Astrocyte (in vitro differentiated cells and primary cell): ENCODE measurements around the gene ARF6. TPM values are rescaled to one million over a fixed set of nuclear protein-coding genes. Genes with fewer than 3 reads are reported as not detected.

Source experiments
- DNase-seq: peaks from one replicate; pipeline ENCODE4 v3.0.0-alpha.2; 2010; ENCODE audit warnings: low read depth
- FAIRE-seq: peaks from 2 replicates; lab custom pipeline; 2011; peaks lifted over from hg19 to GRCh38; lab: Jason Lieb, UNC
- H2AFZ ChIP-seq: 2 replicates; pipeline ENCODE4 v1.6.0; 2012; ENCODE audit warnings: low read depth, low read length, inconsistent platforms
- H3K27ac ChIP-seq: 2 replicates; pipeline ENCODE4 v1.5.1; 2011; ENCODE audit warnings: low read depth, low read length, inconsistent platforms
- H3K27me3 ChIP-seq: 2 replicates; pipeline ENCODE4 v1.6.0; 2011; ENCODE audit warnings: low read length, inconsistent platforms; ENCODE audit not compliant: insufficient read depth
- H3K36me3 ChIP-seq: 2 replicates; pipeline ENCODE4 v1.5.1; 2011; ENCODE audit warnings: low read length, inconsistent platforms; ENCODE audit not compliant: insufficient read depth
- H3K4me1 ChIP-seq: 2 replicates; pipeline ENCODE4 v1.5.1; 2011; ENCODE audit warnings: low read length, inconsistent platforms; ENCODE audit not compliant: insufficient read depth
- H3K4me2 ChIP-seq: 2 replicates; pipeline ENCODE4 v1.6.0; 2012; ENCODE audit warnings: low read length, inconsistent platforms
- H3K4me3 ChIP-seq: 2 replicates; pipeline ENCODE4 v1.5.1; 2011; ENCODE audit warnings: low read depth, mild to moderate bottlenecking, low read length, inconsistent platforms; ENCODE audit not compliant: insufficient read depth
- H3K79me2 ChIP-seq: 2 replicates; pipeline ENCODE4 v1.6.0; 2012; ENCODE audit warnings: mild to moderate bottlenecking, low read length, inconsistent platforms; ENCODE audit not compliant: insufficient read depth
- H3K9ac ChIP-seq: 2 replicates; pipeline ENCODE4 v1.6.0; 2012; ENCODE audit warnings: mild to moderate bottlenecking, low read length, inconsistent platforms
- H3K9me3 ChIP-seq: 2 replicates; pipeline ENCODE4 v1.5.1; 2012; ENCODE audit warnings: low read depth, mild to moderate bottlenecking, low read length, inconsistent platforms; ENCODE audit not compliant: insufficient read depth
- H4K20me1 ChIP-seq: 2 replicates; pipeline ENCODE4 v1.6.0; 2012; ENCODE audit warnings: low read length, inconsistent platforms; ENCODE audit not compliant: insufficient read depth
- H3K27ac Mint-ChIP-seq: one replicate; pipeline ENCODE4 v1.8.0; 2021; ENCODE audit warnings: mild to moderate bottlenecking, mixed read lengths; ENCODE audit not compliant: unreplicated experiment
- H3K27me3 Mint-ChIP-seq: one replicate; pipeline ENCODE4 v1.8.0; 2021; ENCODE audit warnings: low read depth, mixed read lengths; ENCODE audit not compliant: unreplicated experiment
- H3K36me3 Mint-ChIP-seq: one replicate; pipeline ENCODE4 v1.8.0; 2021; ENCODE audit warnings: low read depth, mixed read lengths; ENCODE audit not compliant: unreplicated experiment
- H3K4me1 Mint-ChIP-seq: one replicate; pipeline ENCODE4 v1.8.0; 2021; ENCODE audit warnings: low read depth, mixed read lengths; ENCODE audit not compliant: unreplicated experiment
- H3K4me3 Mint-ChIP-seq: one replicate; pipeline ENCODE4 v1.8.0; 2021; ENCODE audit warnings: mild to moderate bottlenecking, moderate library complexity, mixed read lengths; ENCODE audit not compliant: unreplicated experiment
- H3K9me3 Mint-ChIP-seq: one replicate; pipeline ENCODE4 v1.8.0; 2021; ENCODE audit warnings: mild to moderate bottlenecking, mixed read lengths; ENCODE audit not compliant: unreplicated experiment
- CTCF ChIP-seq: IDR thresholded peaks from 2 replicates; pipeline ENCODE4 v1.5.1; 2011; ENCODE audit warnings: low read depth, mild to moderate bottlenecking, inconsistent platforms, low read length, moderate library complexity; ENCODE audit not compliant: insufficient read depth
- EZH2 ChIP-seq: IDR thresholded peaks from 2 replicates; pipeline ENCODE4 v1.6.1; 2012; ENCODE audit warnings: mild to moderate bottlenecking, low read length, inconsistent platforms; ENCODE audit not compliant: insufficient read depth
- total RNA-seq: library from RNA; stranded (reverse); gene quantifications from 2 replicates; pipeline ENCODE4 v1.2.1, GENCODE V29; 2021

The ARF6 gene
- total RNA-seq, 1 donor from 2014 or later, result 53.4 TPM

GRCh38 chr14:49918706-49919105, 25.8 kb downstream of the ARF6 start:
- H3K27me3 Mint-ChIP-seq, result no peaks in the 10 kb centered on the region
- no peaks in the 10 kb centered on the region for H3K9me3 ChIP-seq
- H3K9me3 Mint-ChIP-seq, result no peaks in the 10 kb centered on the region
- no peaks in the 10 kb centered on the region for H3K27me3 ChIP-seq
- H2AFZ ChIP-seq, result no peak overlapping the region
- FAIRE-seq (no peak), DNase-seq (no peak)
- H3K4me1 ChIP-seq, result no peaks in the 10 kb centered on the region
- H3K4me2 ChIP-seq, result no peak overlapping the region
- no peaks in the 10 kb centered on the region for H3K79me2 ChIP-seq
- no peaks in the 10 kb centered on the region for H4K20me1 ChIP-seq
- H3K9ac ChIP-seq, result no peak overlapping the region
- no peaks in the 10 kb centered on the region for H3K36me3 Mint-ChIP-seq
- H3K27ac Mint-ChIP-seq, result no peak overlapping the region
- H3K36me3 ChIP-seq, result no peaks in the 10 kb centered on the region
- H3K4me3 ChIP-seq, result no peak overlapping the region
- TF ChIP-seq CTCF, result no peak
- TF ChIP-seq EZH2, result no peak
- H3K27ac ChIP-seq, result no peak overlapping the region
- H3K4me1 Mint-ChIP-seq, result no peaks in the 10 kb centered on the region
- no peak overlapping the region for H3K4me3 Mint-ChIP-seq

DNA sequence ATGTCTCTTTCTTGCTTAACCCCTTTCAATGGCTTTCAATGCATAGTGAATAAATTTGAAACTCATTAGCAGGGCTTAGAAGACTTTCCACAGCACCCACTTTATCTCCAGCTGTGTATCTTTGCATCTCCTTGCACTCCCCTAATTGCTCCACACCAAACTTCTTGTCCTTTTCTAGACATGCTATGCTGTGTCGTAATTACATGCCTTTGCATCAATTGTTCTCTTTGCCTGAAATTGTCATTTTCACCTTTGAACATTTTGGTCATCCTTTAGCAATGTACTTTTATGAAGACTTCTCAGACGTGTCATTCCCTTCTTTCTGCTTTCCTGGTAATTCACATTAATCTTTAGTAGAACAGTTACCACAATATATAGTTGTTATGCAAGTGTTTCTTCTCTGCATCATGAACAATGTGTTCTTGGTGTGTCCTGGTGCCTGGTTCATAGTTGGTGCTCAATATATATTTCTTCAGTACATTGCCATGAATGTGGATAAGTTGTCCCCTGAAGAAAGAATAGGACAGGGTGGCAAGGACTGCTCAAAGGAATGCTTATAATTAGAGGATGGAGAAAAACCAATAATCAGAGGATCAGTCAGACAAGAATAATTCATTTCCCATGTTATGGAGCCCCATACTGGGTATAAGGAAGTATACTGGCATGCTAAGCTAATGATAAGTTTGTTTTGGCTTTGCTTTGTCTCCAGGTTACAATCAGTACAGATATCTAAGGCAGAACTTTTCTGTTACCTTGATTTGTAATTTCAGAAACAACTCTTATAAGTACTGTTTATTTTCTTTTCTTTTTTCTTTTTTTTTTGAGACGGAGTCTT, 27.2 kb downstream of the ARF6 start:
- no peaks in the 10 kb centered on the region for H3K79me2 ChIP-seq
- no peaks in the 10 kb centered on the region for H3K9me3 Mint-ChIP-seq
- H3K36me3 Mint-ChIP-seq, result no peaks in the 10 kb centered on the region
- no peak overlapping the region for H3K4me3 ChIP-seq
- no peaks in the 10 kb centered on the region for H3K27me3 Mint-ChIP-seq
- no peak for FAIRE-seq
- H4K20me1 ChIP-seq, result no peaks in the 10 kb centered on the region
- no peaks in the 10 kb centered on the region for H3K9me3 ChIP-seq
- DNase-seq, result no peak
- H3K36me3 ChIP-seq, result no peaks in the 10 kb centered on the region
- no peaks in the 10 kb centered on the region for H3K4me1 ChIP-seq
- no peak overlapping the region for H2AFZ ChIP-seq
- H3K4me2 ChIP-seq, result no peak overlapping the region
- no peak for TF ChIP-seq EZH2
- TF ChIP-seq CTCF, result no peak
- no peaks in the 10 kb centered on the region for H3K4me1 Mint-ChIP-seq
- no peak overlapping the region for H3K27ac Mint-ChIP-seq
- no peak overlapping the region for H3K4me3 Mint-ChIP-seq
- H3K27ac ChIP-seq, result no peak overlapping the region
- H3K9ac ChIP-seq, result no peak overlapping the region
- no peaks in the 10 kb centered on the region for H3K27me3 ChIP-seq

- Histone ChIP-seq H3K9me3 (no peaks in the 10 kb centered on the region), H3K4me2 (no peak overlapping the region), H3K27ac (no peak overlapping the region), H3K4me3 (no peak overlapping the region), H3K36me3 (no peaks in the 10 kb centered on the region), H3K9ac (no peak overlapping the region), H4K20me1 (no peaks in the 10 kb centered on the region), H3K27me3 (no peaks in the 10 kb centered on the region), H3K79me2 (no peaks in the 10 kb centered on the region), H2AFZ (no peak overlapping the region), H3K4me1 (no peaks in the 10 kb centered on the region)
- Mint-ChIP-seq H3K4me3 (no peak overlapping the region), H3K36me3 (no peaks in the 10 kb centered on the region), H3K4me1 (no peaks in the 10 kb centered on the region), H3K27me3 (no peaks in the 10 kb centered on the region), H3K27ac (no peak overlapping the region), H3K9me3 (no peaks in the 10 kb centered on the region)
- no peak for TF ChIP-seq CTCF
- TF ChIP-seq EZH2, result no peak
- FAIRE-seq (no peak), DNase-seq (no peak)
These were observed 28.1 kb downstream of the ARF6 start for GRCh38 chr14:49920935-49921334.
